NCI-H2107 treated with DMSO at 0.1 percent for 48 hours (cell line): ENCODE results near the gene ARHGEF37.
"Not testable (repeated sequence)": the region's sequence is repeated elsewhere in the genome, so short reads cannot be mapped to it uniquely, and the experiment has no call there.

Source experiments
- DNase-seq: peaks from one replicate; lab custom pipeline; 2025; ENCODE audit not compliant: unreplicated experiment; lab: John Stamatoyannopoulos, UW

The ARHGEF37 gene

GRCh38 chr5:149645725-149646124 is 64.4 kb downstream of the ARHGEF37 start:
- DNase-seq: no peak

- no peak for DNase-seq
Measured at GRCh38 chr5:149646564-149646963, 65.3 kb downstream of the ARHGEF37 start.

GRCh38 chr5:149647334-149647733 is 66.0 kb downstream of the ARHGEF37 start:
- no peak for DNase-seq

DNA sequence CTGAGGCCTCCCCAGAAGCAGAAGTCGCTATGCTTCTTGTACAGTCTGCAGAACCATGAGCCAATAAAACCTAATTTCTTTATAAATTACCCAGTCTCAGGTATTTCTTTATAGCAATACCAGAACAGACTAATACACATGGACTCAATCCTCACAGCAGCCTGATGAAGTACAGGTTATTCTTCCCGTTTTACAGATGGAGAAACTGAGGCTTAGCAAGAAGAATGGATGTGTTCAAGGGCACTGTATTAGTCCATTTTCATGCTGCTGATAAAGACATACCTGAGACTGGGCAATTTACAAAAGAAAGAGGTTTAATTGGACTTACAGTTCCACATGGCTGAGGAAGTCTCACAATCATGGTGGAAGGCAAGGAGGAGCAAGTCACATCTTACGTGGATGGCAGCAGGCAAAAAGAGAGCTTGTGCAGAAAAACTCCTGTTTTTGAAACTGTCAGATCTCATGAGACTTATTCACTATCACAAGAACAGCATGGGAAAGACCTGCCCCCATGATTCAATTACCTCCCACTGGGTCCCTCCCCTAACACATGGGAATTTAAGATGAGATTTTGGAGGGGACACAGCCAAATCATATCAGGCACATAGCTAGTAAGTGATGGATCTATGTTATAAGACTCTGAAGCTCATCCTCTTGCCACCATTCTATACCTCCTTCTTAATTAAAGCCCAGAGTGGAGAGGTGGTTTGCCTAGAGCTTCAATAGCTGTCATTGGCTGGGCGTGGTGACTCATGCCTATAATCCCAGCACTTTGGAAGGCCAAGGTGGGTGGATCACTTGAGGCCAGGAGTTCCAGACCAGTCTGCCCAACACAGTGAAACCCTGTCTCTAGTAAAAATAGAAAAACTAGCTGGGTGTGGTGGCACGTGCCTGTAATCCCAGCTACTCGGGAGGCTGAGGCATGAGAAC is 67.4 kb downstream of the ARHGEF37 start:
- not testable (repeated sequence) for DNase-seq

GRCh38 chr5:149649730-149650129 is 68.4 kb downstream of the ARHGEF37 start:
- not testable (repeated sequence) for DNase-seq

DNA sequence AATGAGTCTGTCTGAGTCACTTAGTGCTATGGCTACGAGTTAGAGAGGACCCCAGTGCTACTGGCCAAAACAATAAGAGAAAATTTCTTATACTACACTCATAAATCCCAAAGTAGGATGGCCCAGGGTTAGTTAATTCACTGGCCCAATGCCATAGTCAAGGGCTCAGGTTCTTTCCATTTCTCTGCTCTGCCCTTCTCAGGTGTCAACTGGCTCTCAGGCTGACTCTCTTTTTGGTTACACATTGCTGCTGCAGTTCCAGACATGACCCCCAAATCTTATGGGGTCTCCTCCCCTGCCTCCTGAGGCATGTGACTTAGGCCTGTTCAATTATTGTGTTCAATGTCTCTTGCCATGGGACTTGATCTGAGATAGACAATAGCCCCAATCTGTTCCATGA is 70.4 kb downstream of the ARHGEF37 start:
- DNase-seq: no peak

DNA sequence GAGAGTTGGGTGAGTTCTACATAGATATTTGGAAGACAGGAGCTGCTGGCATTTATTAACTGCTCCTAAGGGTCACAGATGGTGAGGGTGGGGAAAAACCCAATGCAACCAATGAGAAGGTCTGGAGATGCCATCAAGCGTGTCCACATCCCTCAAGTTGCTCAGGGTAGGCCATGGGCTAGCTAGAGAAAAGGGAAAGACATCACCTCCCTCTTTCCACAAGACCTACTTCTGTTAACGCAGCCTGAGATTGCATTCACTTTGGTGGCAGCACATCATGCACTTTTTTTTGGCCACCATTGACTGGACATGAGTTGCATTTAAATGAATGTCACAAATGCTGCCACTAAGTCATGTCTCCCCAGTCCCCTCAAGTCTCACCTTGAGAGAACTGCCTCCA is 71.4 kb downstream of the ARHGEF37 start:
- no peak for DNase-seq

GRCh38 chr5:149654231-149654630 is 72.9 kb downstream of the ARHGEF37 start:
- no peak for DNase-seq

GRCh38 chr5:149654883-149655505 is 73.7 kb downstream of the ARHGEF37 start:
- no peak for DNase-seq

DNA sequence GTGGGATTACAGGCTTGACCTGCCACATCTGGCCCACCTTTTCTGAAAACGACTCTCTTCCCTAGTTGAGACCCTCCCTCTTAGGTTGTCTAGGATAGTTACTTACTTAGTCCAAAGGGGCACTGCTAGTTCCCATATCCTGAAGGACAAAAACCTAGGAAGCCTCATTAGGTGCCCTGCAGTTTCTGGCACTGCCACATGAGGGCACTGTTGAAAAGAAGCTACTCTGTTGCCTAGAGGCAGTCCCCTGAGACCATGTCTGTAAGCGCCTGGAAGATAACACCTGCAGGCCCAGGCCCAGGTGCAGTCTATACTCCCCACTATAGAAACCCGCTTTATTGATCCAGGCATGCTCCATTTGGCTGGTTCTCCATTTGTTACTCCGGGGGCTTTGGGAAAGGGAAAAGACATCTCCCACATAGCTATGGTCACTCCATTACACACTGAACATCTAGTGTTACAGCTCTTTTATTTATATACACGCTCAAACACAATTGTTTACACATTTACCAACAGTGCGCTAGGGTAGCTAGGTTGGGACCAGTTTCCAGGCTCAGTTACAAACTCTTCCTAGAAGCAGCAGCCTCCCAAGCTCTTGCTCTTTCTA is 75.4 kb downstream of the ARHGEF37 start:
- peak; percentile 49 for DNase-seq

DNA sequence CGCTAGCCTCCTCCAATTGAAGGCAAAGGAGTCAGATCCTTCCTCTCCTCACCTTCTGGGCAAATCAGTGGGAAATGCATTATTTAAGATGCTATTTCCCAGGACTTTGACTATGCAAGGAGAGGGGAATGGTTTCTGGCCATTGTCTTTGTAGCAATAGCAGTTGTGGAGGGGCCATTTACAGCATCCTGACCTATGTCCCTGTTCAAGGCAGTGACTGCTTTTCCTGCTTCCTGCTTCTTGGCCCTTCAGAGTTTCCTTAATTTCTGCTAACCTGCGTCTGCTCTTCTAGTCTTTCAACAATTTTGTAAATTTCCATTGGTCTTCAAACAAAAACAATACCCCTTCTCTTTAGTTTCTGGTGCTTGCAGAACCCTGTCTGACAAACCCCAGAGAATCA is 76.0 kb downstream of the ARHGEF37 start:
- no peak for DNase-seq

DNA sequence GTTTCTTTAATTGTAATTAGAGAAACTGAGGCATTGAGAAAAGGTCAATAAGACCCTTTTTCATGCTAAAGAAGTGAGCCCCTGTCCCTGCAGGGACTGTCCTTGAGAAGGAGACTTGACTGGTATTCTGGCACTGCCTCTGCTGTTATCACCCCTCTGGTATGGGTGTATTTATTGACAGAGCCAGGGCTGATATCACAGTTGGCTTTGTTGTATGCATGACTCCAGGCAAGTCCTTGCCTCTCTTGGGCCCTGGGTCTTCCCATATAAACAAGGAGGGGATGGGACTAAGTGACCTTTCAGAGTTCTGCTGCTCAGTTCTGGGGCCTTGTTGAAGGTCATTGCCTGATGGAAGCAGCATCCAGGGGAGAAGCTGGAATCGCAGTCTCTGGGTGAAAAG is 77.0 kb downstream of the ARHGEF37 start:
- DNase-seq: no peak

DNA sequence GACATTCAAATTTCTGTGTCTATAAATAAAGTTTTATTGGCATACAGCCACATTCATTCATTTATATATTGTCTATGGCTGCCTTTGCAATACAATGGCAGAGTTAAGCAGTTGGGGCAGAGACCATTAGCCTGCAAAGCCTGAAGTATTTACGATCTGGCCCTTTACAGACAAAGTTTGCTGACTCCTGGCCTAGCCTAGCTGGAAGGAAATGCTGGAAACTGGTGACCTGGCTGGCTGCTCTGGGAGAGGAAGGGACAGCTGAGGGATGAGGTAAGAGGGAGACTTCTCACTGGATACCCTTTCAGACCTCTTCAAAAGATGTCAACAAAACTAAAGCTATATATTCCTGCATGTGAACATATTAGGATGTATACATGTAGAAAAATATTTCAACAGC is 82.8 kb downstream of the ARHGEF37 start:
- no peak for DNase-seq

DNA sequence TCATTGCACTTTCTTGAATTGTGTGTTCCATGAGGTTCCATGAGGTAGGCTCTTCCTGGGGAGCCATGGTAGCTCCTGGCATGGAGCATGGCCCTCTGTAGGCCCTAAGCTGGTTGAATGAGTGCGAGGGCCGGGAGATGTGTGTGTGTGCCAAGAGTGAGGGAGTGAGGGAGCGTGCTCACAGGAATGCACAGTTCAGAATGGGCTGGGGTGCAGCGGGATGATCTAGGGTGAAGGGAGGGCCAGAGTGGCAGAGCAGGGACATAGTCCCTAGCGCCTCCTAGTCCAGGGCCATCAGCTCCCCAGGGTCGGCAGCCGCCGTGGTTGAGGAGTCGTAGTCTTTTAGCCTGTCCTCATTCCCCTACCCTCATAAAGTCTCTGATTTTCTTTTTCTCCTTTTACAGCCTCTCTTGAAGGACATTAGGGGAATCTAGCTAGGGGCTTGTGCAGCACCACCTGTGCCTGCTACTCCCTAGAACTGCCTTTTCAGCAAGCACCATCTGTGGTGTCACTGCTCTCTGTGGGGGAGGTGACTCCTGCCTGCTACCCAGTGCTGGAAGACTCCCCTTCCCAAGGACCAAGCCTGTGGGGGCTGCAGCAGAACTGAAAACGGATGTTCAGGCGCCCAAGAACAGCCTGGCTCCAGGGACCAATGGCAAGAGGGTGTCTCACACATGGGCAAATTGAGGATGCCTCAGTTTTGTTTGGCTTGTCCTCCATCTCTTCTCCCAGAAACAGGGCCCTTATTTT is 83.5 kb downstream of the ARHGEF37 start:
- DNase-seq: no peak

DNA sequence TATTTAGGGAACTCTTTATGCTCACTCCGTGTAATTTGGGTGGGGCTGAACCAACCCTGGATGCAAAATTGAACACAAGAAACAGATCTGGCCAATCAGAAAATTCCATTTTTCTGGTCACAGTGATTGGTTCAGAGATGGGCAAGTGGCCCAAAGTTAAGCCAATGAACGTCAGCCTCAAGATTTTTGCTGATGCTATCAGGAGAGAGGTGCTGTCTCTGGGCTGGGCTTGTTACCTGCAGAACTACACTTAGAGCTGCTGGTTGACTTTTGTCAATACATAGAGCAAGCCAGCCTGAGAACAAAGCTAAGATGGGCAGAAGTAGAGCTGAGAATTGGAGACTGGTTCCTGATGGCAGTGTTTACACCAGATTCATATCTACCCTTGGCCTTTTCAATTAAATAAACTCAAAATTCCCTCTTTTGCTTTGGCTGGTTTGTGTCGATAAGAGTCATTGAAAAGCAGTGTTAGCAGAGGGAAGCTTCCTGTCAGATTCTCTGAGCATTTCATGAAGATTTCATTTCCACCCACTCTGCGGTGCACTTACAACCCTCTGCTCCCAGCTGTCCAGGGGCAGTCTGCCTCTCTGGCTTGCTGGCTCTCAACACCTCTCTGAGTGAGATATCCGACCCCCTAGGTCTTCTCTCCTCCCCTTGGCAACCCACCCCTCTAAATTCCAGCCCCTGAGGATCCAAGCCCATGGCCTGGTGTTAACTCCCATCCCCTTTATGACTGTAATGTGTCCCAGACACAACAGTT is 84.3 kb downstream of the ARHGEF37 start:
- no peak for DNase-seq

DNA sequence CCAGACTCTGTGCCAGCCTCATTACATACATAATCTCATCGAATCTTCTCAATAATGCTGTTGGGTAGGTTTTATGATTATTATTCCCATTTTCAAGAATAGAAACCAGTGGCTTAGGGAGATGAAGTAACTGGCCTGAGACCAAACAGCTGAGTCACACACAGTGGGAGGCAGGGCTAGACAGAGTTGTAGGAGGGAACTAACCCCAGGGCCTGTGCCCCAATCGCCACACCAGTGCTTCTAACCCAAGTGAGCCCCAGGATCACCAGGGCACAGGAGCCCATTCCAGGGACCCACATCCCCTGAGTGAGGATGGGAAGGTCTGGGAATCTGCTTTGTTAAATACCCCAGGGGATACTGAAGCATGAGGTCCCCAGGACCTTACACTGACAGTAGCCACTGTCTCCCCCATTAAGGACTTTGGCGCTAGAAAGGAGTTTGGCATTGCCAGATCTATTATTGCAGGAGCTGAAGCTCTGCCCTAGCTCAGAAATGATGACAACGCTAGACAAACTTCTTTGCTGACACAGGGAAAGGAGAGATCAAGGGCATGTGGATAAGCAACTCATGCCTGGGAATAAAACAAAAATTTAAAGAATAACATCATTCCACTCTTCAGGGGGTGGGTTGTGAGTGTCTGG is 85.0 kb downstream of the ARHGEF37 start:
- no peak for DNase-seq

DNA sequence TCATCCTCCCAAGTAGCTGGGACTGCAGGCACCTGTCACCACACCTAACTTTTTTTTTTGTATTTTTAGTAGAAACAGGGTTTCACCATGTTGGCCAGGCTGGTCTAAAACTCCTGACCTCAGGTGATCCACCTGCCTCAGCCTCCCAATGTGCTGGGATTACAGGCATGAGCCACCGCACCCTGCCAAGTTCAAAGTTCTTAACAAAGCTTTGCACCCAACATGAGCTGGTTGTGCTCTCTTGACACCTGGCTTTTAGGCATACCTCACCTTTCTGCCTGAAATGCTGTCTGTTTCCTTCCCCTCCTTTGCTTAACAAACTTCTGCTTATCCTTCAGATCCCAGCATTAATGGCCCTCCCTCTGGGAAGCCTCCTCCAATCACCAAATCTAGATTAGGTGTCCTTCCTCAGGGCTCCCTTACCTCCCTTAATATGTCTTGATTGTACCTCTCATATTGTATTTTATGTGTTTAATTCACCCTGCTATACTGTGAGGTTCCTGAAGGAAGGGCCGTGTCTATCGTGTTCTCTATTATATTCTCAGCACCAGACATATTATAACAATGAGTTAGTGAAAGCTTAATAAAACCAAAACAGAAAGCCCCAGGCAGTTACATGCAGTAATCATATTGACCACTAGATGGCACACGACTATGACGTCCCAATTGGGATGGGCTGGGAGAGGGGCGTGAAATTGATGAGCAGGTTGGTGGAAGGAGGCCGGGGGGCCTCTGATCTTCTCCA is 86.0 kb downstream of the ARHGEF37 start:
- DNase-seq: no peak

- DNase-seq: no peak
Measured at GRCh38 chr5:149667829-149668330, 86.6 kb downstream of the ARHGEF37 start.

DNA sequence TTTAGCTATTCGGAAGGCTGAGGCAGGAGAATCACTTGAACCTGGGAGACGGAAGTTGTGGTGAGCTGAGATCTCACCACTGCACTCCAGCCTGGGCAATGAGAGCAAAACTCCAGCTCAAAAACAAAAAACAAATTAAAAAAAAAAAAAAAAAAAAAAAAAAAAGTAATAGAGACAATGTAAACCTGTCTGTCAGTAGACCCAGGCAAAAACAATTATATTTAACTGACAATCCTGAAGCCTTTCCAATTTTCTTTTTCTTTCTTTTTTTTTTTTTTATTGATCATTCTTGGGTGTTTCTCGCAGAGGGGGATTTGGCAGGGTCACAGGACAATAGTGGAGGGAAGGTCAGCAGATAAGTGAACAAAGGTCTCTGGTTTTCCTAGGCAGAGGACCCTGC is 88.0 kb downstream of the ARHGEF37 start:
- not testable (repeated sequence) for DNase-seq
